ENCODE results near the gene ACKR2.

DNA sequence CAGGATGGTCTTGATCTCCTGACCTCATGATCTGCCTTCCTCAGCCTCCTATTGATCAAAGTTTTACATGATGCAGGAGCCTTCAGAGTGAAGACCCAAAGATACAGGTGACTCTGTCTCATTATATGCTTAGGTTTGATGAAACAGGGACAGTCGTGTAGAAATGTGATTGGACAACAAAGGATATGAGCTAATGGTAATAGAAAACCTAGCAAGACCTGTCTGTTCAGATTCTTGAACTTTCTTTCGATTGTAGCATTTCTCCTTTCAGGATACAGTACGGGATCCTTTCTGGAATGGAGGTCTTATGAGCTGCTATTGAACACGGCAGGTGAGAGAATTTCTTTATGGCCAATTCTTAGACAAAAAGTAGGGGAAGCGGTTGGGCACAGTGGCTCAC, at the start of gene ACKR2:
- TF ChIP-seq, protein P1, sequence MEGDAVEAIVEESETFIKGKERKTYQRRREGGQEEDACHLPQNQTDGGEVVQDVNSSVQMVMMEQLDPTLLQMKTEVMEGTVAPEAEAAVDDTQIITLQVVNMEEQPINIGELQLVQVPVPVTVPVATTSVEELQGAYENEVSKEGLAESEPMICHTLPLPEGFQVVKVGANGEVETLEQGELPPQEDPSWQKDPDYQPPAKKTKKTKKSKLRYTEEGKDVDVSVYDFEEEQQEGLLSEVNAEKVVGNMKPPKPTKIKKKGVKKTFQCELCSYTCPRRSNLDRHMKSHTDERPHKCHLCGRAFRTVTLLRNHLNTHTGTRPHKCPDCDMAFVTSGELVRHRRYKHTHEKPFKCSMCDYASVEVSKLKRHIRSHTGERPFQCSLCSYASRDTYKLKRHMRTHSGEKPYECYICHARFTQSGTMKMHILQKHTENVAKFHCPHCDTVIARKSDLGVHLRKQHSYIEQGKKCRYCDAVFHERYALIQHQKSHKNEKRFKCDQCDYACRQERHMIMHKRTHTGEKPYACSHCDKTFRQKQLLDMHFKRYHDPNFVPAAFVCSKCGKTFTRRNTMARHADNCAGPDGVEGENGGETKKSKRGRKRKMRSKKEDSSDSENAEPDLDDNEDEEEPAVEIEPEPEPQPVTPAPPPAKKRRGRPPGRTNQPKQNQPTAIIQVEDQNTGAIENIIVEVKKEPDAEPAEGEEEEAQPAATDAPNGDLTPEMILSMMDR (IDR thresholded peaks at IDR 0.05; ENCODE audit: low read depth, low read length) = no peak
- no peak for TF ChIP-seq EZH2phosphoT487 (IDR thresholded peaks at IDR 0.05; ENCODE audit: low read depth)
